A549 treated with Hydrocortisone at 1 μM for 4 hours (cell line): ENCODE results near the gene MTAP. TPM values are rescaled to one million over a fixed set of nuclear protein-coding genes. Genes with fewer than 3 reads are reported as not detected.

Experiments used
- total RNA-seq: library from RNA; stranded (reverse); fragments of 200-300 nt; extraction: Qiagen RNA extraction; gene quantifications from 5 replicates; pipeline ENCODE4 v1.2.3, GENCODE V29; 2022

Gene MTAP
- 6.2 to 22.1 TPM (median 8.5 TPM) in 5 replicates for total RNA-seq

GRCh38 chr9:21802418-21803000 lies at the start of gene MTAP:
MTAP (plus strand) TSS chr9:21802636; CDS start chr9:21802749, 113 bp downstream.

Other genes starting within 250 kb of the MTAP start
- not detected in 5 replicates for gene CDKN2A, start 191.8 kb downstream of the MTAP start, total RNA-seq
- not detected in 5 replicates for gene CDKN2B-AS1, start 192.2 kb downstream of the MTAP start, total RNA-seq
- gene CDKN2B, start 206.7 kb downstream of the MTAP start, total RNA-seq, result not detected in 5 replicates